GM12878 (cell line): ENCODE results near the gene PLXND1. TPM values are rescaled to one million over a fixed set of nuclear protein-coding genes. Genes with fewer than 3 reads are reported as not detected.
A peak's percentile ranks its signal among the peaks of the same experiment; 100 is the strongest.

Experiments
- ATF7 ChIP-seq: fragments of 450-650 bp; IDR thresholded peaks from 2 replicates; pipeline ENCODE4 v1.6.1; 2016; ENCODE audit warnings: low read depth, mild to moderate bottlenecking
- GATAD2B ChIP-seq: fragments of 450-650 bp; conservative IDR thresholded peaks from 2 replicates; pipeline ENCODE4 v1.6.1; 2017; ENCODE audit warnings: low read depth, mild to moderate bottlenecking, moderate library complexity
- HDAC6 ChIP-seq: fragments of 200-600 bp; sonication (generic); IDR thresholded peaks from one replicate; pipeline ENCODE4 v1.8.0; 2017; ENCODE audit warnings: antibody characterized with exemption; ENCODE audit not compliant: unreplicated experiment
- IKZF1 ChIP-seq: fragments of 450-650 bp; conservative IDR thresholded peaks from 2 replicates; pipeline ENCODE4 v1.6.1; 2017; ENCODE audit warnings: antibody characterized with exemption, mild to moderate bottlenecking
- MYB ChIP-seq: fragments of 150-350 bp; IDR thresholded peaks from 2 replicates; pipeline ENCODE4 v1.6.1; 2014; ENCODE audit warnings: mild to moderate bottlenecking, low read depth, low read length, borderline replicate concordance
- NFXL1 ChIP-seq: fragments of 450-650 bp; IDR thresholded peaks from 2 replicates; pipeline ENCODE4 v1.6.1; 2017; ENCODE audit warnings: antibody characterized with exemption, mild to moderate bottlenecking, borderline replicate concordance
- NR2F1 ChIP-seq: fragments of 450-650 bp; conservative IDR thresholded peaks from 2 replicates; pipeline ENCODE4 v1.6.1; 2017; ENCODE audit warnings: mild to moderate bottlenecking
- NRF1 ChIP-seq: conservative IDR thresholded peaks from 2 replicates; pipeline ENCODE4 v1.6.1; 2011; ENCODE audit warnings: mild to moderate bottlenecking, low read depth, low read length, improper control_type of control experiment
- PAX8 ChIP-seq: fragments of 450-650 bp; IDR thresholded peaks from 2 replicates; pipeline ENCODE4 v1.6.1; 2017; ENCODE audit warnings: mild to moderate bottlenecking, moderate library complexity
- PML ChIP-seq: IDR thresholded peaks from 2 replicates; pipeline ENCODE4 v1.6.1; 2012; ENCODE audit warnings: low read length, inconsistent platforms
- POLR2AphosphoS2 ChIP-seq: IDR thresholded peaks from 2 replicates; pipeline ENCODE4 v1.6.1; 2011; ENCODE audit warnings: low read depth, mild to moderate bottlenecking, low read length, improper control_type of control experiment, moderate library complexity
- POLR2AphosphoS5 ChIP-seq: IDR thresholded peaks from 2 replicates; pipeline ENCODE4 v1.6.1; 2011; ENCODE audit warnings: mild to moderate bottlenecking, low read length, inconsistent platforms
- RUNX3 ChIP-seq: IDR thresholded peaks from 2 replicates; pipeline ENCODE4 v1.6.1; 2012; ENCODE audit warnings: low read length, inconsistent platforms
- SIN3A ChIP-seq: IDR thresholded peaks from 2 replicates; pipeline ENCODE4 v1.6.1; 2012; ENCODE audit warnings: low read depth, low read length, improper control_type of control experiment
- SUPT20H ChIP-seq: IDR thresholded peaks from 2 replicates; pipeline ENCODE4 v1.6.1; 2011; ENCODE audit warnings: low read depth, mild to moderate bottlenecking, low read length, moderate library complexity, borderline replicate concordance; ENCODE audit not compliant: control insufficient read depth
- TCF3 ChIP-seq: IDR thresholded peaks from 2 replicates; pipeline ENCODE4 v1.6.1; 2012; ENCODE audit warnings: low read depth, mild to moderate bottlenecking, low read length, borderline replicate concordance; ENCODE audit not compliant: insufficient read depth
- ZNF217 ChIP-seq: fragments of 450-650 bp; IDR thresholded peaks from 2 replicates; pipeline ENCODE4 v1.6.1; 2017; ENCODE audit warnings: antibody characterized with exemption, mild to moderate bottlenecking
- polyA plus RNA-seq, 11 experiments: library from polyadenylated mRNA; depleted of rRNA in 4 of 11; unstranded in 6 of 11; stranded (reverse) in 5 of 11; fragments of >200 nt; fragmentation: Nextera tagmentation in 4 of 11; fragmentation: Illumina TruSeq in 1 of 11; extraction: Ambion mirVana in 4 of 11; extraction: Trizol in 1 of 11; gene quantifications; 1 replicate in 1 of 11; 2 replicates in 10 of 11; pipeline versions ENCODE4 v1.2.1 to v1.2.3, GENCODE V29; 2011 to 2016; ENCODE audit warnings: inconsistent platforms in 2 of 11, missing spikeins in 2 of 11, low read depth in 1 of 11
- total RNA-seq, 4 experiments: library from RNA; depleted of rRNA in 3 of 4; stranded (reverse); fragments of >200 nt in 3 of 4; fragmentation: Illumina TruSeq in 1 of 4; extraction: Trizol in 1 of 4; gene quantifications; 2 replicates each; pipeline versions ENCODE4 v1.2.1 to v1.2.3, GENCODE V29; 2013 to 2021
- TF ChIP-seq, protein P1 (sequence below): fragments of 450-650 bp; IDR thresholded peaks from 2 replicates; pipeline ENCODE4 v1.6.1; 2017; ENCODE audit warnings: mild to moderate bottlenecking, low read depth, inconsistent platforms; ENCODE audit not compliant: poor library complexity, severe bottlenecking
- TF ChIP-seq, protein P2 (sequence below): IDR thresholded peaks from 2 replicates; pipeline ENCODE4 v1.6.1; 2012; ENCODE audit warnings: mild to moderate bottlenecking, low read depth, low read length
- TF ChIP-seq, protein P3 (sequence below): fragments of 450-650 bp; IDR thresholded peaks from 2 replicates; pipeline ENCODE4 v1.6.1; 2017; ENCODE audit warnings: mild to moderate bottlenecking
- TF ChIP-seq, protein P4 (sequence below): fragments of 450-650 bp; IDR thresholded peaks from 2 replicates; pipeline ENCODE4 v1.6.1; 2017; ENCODE audit warnings: mild to moderate bottlenecking, moderate library complexity

Gene PLXND1
- total and polyA plus RNA-seq, 10 of the 15 experiments (the other 5 are each of a cell fraction or from before 2014, with no cell fraction given): 0.01 to 2.3 (median 0.72) TPM; not detected in 7

DNA sequence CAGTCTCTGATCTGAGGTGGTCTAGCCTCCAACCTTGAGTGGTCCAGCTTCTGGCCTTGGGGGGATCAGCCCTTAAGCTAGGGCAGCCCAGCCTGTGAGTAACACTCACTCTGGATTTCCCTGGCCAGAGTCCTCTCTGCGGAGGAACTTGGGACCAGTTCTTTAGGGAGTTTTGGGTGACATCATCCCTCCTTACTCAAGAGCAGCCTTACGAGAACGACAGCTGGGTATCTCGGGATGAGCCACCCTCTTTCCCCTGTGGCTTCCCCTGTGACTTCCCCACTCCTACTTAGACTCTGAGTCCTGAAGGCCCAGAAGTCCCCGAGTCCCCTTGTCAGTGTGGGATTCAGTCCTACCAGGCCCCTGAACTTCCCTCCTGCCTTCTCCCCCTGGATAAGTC, 10.2 kb upstream of the PLXND1 start (continued):
- TF ChIP-seq NR2F1 (no peak), PML (no peak), NRF1 (no peak), HDAC6 (no peak), NFXL1 (no peak), POLR2AphosphoS5 (no peak), POLR2AphosphoS2 (no peak), PAX8 (no peak), ZNF217 (no peak), IKZF1 (peak; percentile 35; the same call in 1 of the 2 replicates), MYB (no peak), ATF7 (peak; percentile 65; the same call in 1 of the 2 replicates), TCF3 (no peak), SUPT20H (no peak), SIN3A (no peak), RUNX3 (peak; percentile 38; the same call in 1 of the 2 replicates), GATAD2B (no peak)
- TF ChIP-seq, protein P1, sequence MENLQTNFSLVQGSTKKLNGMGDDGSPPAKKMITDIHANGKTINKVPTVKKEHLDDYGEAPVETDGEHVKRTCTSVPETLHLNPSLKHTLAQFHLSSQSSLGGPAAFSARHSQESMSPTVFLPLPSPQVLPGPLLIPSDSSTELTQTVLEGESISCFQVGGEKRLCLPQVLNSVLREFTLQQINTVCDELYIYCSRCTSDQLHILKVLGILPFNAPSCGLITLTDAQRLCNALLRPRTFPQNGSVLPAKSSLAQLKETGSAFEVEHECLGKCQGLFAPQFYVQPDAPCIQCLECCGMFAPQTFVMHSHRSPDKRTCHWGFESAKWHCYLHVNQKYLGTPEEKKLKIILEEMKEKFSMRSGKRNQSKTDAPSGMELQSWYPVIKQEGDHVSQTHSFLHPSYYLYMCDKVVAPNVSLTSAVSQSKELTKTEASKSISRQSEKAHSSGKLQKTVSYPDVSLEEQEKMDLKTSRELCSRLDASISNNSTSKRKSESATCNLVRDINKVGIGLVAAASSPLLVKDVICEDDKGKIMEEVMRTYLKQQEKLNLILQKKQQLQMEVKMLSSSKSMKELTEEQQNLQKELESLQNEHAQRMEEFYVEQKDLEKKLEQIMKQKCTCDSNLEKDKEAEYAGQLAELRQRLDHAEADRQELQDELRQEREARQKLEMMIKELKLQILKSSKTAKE: no peak
- TF ChIP-seq, protein P2, sequence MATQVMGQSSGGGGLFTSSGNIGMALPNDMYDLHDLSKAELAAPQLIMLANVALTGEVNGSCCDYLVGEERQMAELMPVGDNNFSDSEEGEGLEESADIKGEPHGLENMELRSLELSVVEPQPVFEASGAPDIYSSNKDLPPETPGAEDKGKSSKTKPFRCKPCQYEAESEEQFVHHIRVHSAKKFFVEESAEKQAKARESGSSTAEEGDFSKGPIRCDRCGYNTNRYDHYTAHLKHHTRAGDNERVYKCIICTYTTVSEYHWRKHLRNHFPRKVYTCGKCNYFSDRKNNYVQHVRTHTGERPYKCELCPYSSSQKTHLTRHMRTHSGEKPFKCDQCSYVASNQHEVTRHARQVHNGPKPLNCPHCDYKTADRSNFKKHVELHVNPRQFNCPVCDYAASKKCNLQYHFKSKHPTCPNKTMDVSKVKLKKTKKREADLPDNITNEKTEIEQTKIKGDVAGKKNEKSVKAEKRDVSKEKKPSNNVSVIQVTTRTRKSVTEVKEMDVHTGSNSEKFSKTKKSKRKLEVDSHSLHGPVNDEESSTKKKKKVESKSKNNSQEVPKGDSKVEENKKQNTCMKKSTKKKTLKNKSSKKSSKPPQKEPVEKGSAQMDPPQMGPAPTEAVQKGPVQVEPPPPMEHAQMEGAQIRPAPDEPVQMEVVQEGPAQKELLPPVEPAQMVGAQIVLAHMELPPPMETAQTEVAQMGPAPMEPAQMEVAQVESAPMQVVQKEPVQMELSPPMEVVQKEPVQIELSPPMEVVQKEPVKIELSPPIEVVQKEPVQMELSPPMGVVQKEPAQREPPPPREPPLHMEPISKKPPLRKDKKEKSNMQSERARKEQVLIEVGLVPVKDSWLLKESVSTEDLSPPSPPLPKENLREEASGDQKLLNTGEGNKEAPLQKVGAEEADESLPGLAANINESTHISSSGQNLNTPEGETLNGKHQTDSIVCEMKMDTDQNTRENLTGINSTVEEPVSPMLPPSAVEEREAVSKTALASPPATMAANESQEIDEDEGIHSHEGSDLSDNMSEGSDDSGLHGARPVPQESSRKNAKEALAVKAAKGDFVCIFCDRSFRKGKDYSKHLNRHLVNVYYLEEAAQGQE: no peak
- TF ChIP-seq, protein P3, sequence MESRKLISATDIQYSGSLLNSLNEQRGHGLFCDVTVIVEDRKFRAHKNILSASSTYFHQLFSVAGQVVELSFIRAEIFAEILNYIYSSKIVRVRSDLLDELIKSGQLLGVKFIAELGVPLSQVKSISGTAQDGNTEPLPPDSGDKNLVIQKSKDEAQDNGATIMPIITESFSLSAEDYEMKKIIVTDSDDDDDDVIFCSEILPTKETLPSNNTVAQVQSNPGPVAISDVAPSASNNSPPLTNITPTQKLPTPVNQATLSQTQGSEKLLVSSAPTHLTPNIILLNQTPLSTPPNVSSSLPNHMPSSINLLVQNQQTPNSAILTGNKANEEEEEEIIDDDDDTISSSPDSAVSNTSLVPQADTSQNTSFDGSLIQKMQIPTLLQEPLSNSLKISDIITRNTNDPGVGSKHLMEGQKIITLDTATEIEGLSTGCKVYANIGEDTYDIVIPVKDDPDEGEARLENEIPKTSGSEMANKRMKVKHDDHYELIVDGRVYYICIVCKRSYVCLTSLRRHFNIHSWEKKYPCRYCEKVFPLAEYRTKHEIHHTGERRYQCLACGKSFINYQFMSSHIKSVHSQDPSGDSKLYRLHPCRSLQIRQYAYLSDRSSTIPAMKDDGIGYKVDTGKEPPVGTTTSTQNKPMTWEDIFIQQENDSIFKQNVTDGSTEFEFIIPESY: no peak
- TF ChIP-seq, protein P4, sequence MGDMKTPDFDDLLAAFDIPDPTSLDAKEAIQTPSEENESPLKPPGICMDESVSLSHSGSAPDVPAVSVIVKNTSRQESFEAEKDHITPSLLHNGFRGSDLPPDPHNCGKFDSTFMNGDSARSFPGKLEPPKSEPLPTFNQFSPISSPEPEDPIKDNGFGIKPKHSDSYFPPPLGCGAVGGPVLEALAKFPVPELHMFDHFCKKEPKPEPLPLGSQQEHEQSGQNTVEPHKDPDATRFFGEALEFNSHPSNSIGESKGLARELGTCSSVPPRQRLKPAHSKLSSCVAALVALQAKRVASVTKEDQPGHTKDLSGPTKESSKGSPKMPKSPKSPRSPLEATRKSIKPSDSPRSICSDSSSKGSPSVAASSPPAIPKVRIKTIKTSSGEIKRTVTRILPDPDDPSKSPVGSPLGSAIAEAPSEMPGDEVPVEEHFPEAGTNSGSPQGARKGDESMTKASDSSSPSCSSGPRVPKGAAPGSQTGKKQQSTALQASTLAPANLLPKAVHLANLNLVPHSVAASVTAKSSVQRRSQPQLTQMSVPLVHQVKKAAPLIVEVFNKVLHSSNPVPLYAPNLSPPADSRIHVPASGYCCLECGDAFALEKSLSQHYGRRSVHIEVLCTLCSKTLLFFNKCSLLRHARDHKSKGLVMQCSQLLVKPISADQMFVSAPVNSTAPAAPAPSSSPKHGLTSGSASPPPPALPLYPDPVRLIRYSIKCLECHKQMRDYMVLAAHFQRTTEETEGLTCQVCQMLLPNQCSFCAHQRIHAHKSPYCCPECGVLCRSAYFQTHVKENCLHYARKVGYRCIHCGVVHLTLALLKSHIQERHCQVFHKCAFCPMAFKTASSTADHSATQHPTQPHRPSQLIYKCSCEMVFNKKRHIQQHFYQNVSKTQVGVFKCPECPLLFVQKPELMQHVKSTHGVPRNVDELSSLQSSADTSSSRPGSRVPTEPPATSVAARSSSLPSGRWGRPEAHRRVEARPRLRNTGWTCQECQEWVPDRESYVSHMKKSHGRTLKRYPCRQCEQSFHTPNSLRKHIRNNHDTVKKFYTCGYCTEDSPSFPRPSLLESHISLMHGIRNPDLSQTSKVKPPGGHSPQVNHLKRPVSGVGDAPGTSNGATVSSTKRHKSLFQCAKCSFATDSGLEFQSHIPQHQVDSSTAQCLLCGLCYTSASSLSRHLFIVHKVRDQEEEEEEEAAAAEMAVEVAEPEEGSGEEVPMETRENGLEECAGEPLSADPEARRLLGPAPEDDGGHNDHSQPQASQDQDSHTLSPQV: no peak
